Measurements from ENCODE around the gene TLR2.

- TF ChIP-seq POLR2AphosphoS2 (IDR thresholded peaks at IDR 0.05; ENCODE audit: low read depth, low read length), result no peak
- no peak for TF ChIP-seq TAF1 (IDR thresholded peaks at IDR 0.05; ENCODE audit: borderline replicate concordance, low read depth, low read length)
- TF ChIP-seq DPF2 (IDR thresholded peaks at IDR 0.05), result no peak
- TF ChIP-seq EP300 (IDR thresholded peaks at IDR 0.05; ENCODE audit: borderline replicate concordance in 1 of 2, control insufficient read depth in 1 of 2, low read depth in 2 of 2, low read length in 2 of 2), result no peak
- no peak for TF ChIP-seq ATF2 (IDR thresholded peaks at IDR 0.05; ENCODE audit: low read length)
- TF ChIP-seq ESRRA (IDR thresholded peaks at IDR 0.05; ENCODE audit: low read length), result no peak
Measured at GRCh38 chr4:153750197-153750817, 66.2 kb downstream of the TLR2 start.

Data from GM12878 (cell line).